ENCODE data around the gene PCSK5.

GRCh38 chr9:75893106-75893505 is 2.6 kb downstream of the PCSK5 start:
- TF ChIP-seq ATF2 (IDR thresholded peaks at IDR 0.05; ENCODE audit: low read length) (no peak), CTCF (IDR thresholded peaks at IDR 0.05; ENCODE audit: control extremely low read depth in 1 of 3, insufficient read depth in 1 of 3, low read depth in 1 of 3, low read length in 3 of 3) (no peak), SP2 (IDR thresholded peaks at IDR 0.05; ENCODE audit: low read length) (no peak), POLR2A (IDR thresholded peaks at IDR 0.05; ENCODE audit: control extremely low read depth in 1 of 2, low read depth in 2 of 2, low read length in 2 of 2) (no peak), GABPA (IDR thresholded peaks at IDR 0.05; ENCODE audit: borderline replicate concordance, insufficient read depth, low read length) (no peak), SP1 (IDR thresholded peaks at IDR 0.05; ENCODE audit: low read depth, low read length) (no peak), CHD2 (IDR thresholded peaks at IDR 0.05; ENCODE audit: low read length) (no peak), EZH2 (IDR thresholded peaks at IDR 0.05; ENCODE audit: low read depth, low read length, severe bottlenecking) (no peak), CBX5 (IDR thresholded peaks at IDR 0.05; ENCODE audit: low read depth, low read length) (no peak), ATF3 (IDR thresholded peaks at IDR 0.05; ENCODE audit: insufficient read depth, low read depth, low read length) (no peak)
